Thymus (tissue), 11 donors: ENCODE measurements around the gene HIC1. TPM values are rescaled to one million over a fixed set of nuclear protein-coding genes. Genes with fewer than 3 reads are reported as not detected.
A peak's percentile ranks its signal among the peaks of the same experiment; 100 is the strongest.

Experiments
- DNase-seq, 9 donors: peaks; one replicate each; pipeline ENCODE4 v3.0.0-alpha.2; 2013; ENCODE audit warnings: low spot score in 9 of 9, low read depth in 6 of 9, missing footprints in 1 of 9
- H3K27ac ChIP-seq, 2 donors: one replicate each; pipeline ENCODE4 v1.5.1; 2013; ENCODE audit warnings: control low read depth in 1 of 2, low read depth in 1 of 2, low read length in 1 of 2, mild to moderate bottlenecking in 1 of 2, moderate library complexity in 1 of 2
- H3K27me3 ChIP-seq, 2 donors: one replicate each; pipeline ENCODE4 v1.5.1; 2013; ENCODE audit warnings: low read length in 1 of 2; ENCODE audit not compliant: control insufficient read depth in 2 of 2, insufficient read depth in 1 of 2
- H3K36me3 ChIP-seq, 2 donors: one replicate each; pipeline ENCODE4 v1.5.1; 2013; ENCODE audit warnings: low read length in 1 of 2, mild to moderate bottlenecking in 1 of 2, moderate library complexity in 1 of 2; ENCODE audit not compliant: control insufficient read depth in 2 of 2, insufficient read depth in 2 of 2
- H3K4me1 ChIP-seq, 2 donors: one replicate each; pipeline ENCODE4 v1.5.1; 2013; ENCODE audit warnings: low read length in 2 of 2; ENCODE audit not compliant: control insufficient read depth in 2 of 2, insufficient read depth in 2 of 2
- H3K4me3 ChIP-seq, 2 donors: one replicate each; pipeline ENCODE4 v1.5.1; 2013; ENCODE audit warnings: low read length in 2 of 2, control low read depth in 1 of 2, mild to moderate bottlenecking in 1 of 2
- H3K9me3 ChIP-seq, 2 donors: one replicate each; pipeline ENCODE4 v1.5.1; 2013; ENCODE audit warnings: low read length in 1 of 2, mild to moderate bottlenecking in 1 of 2; ENCODE audit not compliant: control insufficient read depth in 2 of 2, insufficient read depth in 1 of 2
- WGBS: extraction: QIAGEN DNeasy Blood & Tissue Kit; methylation state at CpG from one replicate; pipeline ENCODE4 v1.1.7; 2013; 5-methylcytosine and 5-hydroxymethylcytosine counted together
- polyA plus RNA-seq: library from polyadenylated mRNA; stranded (reverse); fragments of 200-250 nt; gene quantifications from one replicate; pipeline ENCODE4 v1.2.3, GENCODE V29; 2013
- total RNA-seq: library from RNA; stranded (reverse); fragments of 120-200 nt; gene quantifications from one replicate; pipeline ENCODE4 v1.2.4, GENCODE V29; 2013
- donor health status: healthy.

Gene HIC1
- total and polyA plus RNA-seq, 2 donors: 4.2 to 11.8 TPM

DNA sequence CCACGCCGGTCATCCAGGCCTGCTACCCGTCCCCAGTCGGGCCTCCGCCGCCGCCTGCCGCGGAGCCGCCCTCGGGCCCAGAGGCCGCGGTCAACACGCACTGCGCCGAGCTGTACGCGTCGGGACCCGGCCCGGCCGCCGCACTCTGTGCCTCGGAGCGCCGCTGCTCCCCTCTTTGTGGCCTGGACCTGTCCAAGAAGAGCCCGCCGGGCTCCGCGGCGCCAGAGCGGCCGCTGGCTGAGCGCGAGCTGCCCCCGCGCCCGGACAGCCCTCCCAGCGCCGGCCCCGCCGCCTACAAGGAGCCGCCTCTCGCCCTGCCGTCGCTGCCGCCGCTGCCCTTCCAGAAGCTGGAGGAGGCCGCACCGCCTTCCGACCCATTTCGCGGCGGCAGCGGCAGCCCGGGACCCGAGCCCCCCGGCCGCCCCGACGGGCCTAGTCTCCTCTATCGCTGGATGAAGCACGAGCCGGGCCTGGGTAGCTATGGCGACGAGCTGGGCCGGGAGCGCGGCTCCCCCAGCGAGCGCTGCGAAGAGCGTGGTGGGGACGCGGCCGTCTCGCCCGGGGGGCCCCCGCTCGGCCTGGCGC, 2.4 kb downstream of the HIC1 start:
- peaks cover 1 to 14% of the 10 kb centered on the region in 2 donors for H3K9me3 ChIP-seq
- DNase-seq: no peak
- WGBS: 7% methylated on average over 81 of the region's 81 CpGs
- peaks cover 42 to 54% of the 10 kb centered on the region in 2 donors for H3K4me1 ChIP-seq
- H3K4me3 ChIP-seq: peak overlapping the region in 1 of 2 donors; percentile 45
- peaks cover 11 to 18% of the 10 kb centered on the region in 2 donors for H3K36me3 ChIP-seq
- H3K27ac ChIP-seq: peak overlapping the region in 1 of 2 donors; percentile 13
- peaks cover 77 to 90% of the 10 kb centered on the region in 2 donors for H3K27me3 ChIP-seq

DNA sequence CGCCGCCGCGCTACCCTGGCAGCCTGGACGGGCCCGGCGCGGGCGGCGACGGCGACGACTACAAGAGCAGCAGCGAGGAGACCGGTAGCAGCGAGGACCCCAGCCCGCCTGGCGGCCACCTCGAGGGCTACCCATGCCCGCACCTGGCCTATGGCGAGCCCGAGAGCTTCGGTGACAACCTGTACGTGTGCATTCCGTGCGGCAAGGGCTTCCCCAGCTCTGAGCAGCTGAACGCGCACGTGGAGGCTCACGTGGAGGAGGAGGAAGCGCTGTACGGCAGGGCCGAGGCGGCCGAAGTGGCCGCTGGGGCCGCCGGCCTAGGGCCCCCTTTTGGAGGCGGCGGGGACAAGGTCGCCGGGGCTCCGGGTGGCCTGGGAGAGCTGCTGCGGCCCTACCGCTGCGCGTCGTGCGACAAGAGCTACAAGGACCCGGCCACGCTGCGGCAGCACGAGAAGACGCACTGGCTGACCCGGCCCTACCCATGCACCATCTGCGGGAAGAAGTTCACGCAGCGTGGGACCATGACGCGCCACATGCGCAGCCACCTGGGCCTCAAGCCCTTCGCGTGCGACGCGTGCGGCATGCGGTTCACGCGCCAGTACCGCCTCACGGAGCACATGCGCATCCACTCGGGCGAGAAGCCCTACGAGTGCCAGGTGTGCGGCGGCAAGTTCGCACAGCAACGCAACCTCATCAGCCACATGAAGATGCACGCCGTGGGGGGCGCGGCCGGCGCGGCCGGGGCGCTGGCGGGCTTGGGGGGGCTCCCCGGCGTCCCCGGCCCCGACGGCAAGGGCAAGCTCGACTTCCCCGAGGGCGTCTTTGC, 3.1 kb downstream of the HIC1 start:
- Histone ChIP-seq H3K27ac (peak overlapping the region in 1 of 2 donors; percentile 49), H3K4me3 (peak overlapping the region in 1 of 2 donors; percentile 45), H3K27me3 (peaks cover 75 to 88% of the 10 kb centered on the region in 2 donors), H3K4me1 (peaks cover 42 to 53% of the 10 kb centered on the region in 2 donors), H3K36me3 (peaks cover 11 to 23% of the 10 kb centered on the region in 2 donors), H3K9me3 (peaks cover 1 to 14% of the 10 kb centered on the region in 2 donors)
- peak in 1 of 9 donors; percentile 59 for DNase-seq
- 27% methylated on average over 98 of the region's 98 CpGs for WGBS

DNA sequence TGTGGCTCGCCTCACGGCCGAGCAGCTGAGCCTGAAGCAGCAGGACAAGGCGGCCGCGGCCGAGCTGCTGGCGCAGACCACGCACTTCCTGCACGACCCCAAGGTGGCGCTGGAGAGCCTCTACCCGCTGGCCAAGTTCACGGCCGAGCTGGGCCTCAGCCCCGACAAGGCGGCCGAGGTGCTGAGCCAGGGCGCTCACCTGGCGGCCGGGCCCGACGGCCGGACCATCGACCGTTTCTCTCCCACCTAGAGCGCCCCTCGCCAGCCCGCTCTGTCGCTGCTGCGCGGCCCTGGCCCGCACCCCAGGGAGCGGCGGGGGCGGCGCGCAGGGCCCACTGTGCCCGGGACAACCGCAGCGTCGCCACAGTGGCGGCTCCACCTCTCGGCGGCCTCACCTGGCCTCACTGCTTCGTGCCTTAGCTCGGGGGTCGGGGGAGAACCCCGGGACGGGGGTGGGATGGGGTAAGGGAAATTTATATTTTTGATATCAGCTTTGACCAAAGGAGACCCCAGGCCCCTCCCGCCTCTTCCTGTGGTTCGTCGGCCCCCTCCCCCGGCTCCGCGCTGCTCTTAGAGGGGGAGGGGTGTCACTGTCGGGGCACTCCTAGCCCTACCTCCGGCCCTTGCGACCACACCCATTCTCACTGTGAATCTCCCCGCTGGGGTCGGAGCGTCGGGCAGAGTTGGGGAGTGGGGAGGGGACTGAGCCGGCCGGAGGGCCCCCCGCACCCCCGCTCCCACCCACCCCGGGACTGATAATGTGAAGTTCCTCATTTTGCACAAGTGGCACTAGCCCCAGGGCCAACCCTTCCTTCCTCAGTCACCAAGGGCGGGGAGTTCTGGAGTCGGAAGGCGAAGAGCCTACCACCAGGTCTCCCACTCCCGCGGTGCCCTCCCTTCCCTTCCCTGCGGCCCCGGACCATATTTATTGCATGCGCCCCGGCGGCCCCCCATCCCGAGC, 4.0 kb downstream of the HIC1 start:
- peak overlapping the region; percentile 1 to 29 for H3K4me3 ChIP-seq
- peaks cover 1 to 14% of the 10 kb centered on the region in 2 donors for H3K9me3 ChIP-seq
- WGBS: 3% methylated on average over 78 of the region's 78 CpGs
- H3K27ac ChIP-seq: peak overlapping the region in 1 of 2 donors; percentile 69
- H3K27me3 ChIP-seq: peaks cover 66 to 79% of the 10 kb centered on the region in 2 donors
- peak in 2 of 9 donors; percentile 64 to 69 for DNase-seq
- H3K4me1 ChIP-seq: peaks cover 35 to 48% of the 10 kb centered on the region in 2 donors
- peaks cover 19 to 31% of the 10 kb centered on the region in 2 donors for H3K36me3 ChIP-seq

DNA sequence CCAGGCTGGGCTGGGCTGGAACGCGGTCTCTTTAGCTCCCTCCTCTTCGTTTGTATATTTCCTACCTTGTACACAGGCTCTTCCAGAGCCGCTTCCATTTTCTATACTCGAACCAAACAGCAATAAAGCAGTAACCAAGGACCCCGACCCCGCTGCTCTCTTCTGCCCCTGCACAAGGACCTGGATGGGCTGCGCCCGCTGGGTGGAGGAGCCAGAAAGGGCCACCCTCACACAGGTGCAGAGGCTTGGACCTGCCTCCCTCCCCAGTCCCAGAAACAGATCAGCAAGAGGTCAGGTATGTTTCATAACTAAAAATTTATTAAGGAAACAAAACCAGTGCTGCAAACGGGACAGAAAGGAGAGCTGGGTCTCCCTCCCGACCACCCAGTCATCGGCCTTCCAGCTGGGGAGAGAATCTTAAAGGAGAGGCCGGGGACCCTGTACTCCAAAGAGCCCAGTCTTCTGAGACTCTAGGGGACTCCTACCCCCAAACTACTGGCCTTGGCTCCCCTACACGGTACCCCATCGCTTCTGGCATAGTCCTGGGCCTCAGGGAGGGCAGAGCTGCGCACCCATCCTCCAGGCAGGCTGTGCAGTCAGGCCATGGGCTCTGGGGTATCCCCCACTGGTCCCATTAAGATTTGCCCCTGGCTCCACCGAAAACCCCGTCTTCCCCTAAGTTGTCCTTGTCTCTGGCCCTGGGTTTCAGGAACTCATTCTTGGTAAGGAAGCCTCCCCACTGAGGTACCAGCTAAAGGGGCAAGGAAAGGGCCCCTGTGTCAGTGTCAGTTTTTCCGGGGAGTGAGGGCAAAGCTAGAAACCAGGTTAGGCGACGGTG, 4.9 kb downstream of the HIC1 start:
- DNase-seq: no peak
- Histone ChIP-seq H3K9me3 (peaks cover 1 to 14% of the 10 kb centered on the region in 2 donors), H3K4me1 (peaks cover 29 to 48% of the 10 kb centered on the region in 2 donors), H3K36me3 (peaks cover 28 to 37% of the 10 kb centered on the region in 2 donors), H3K4me3 (peak overlapping the region in 1 of 2 donors; percentile 29), H3K27ac (peak overlapping the region in 1 of 2 donors; percentile 51), H3K27me3 (peaks cover 57 to 70% of the 10 kb centered on the region in 2 donors)
- WGBS: 54% methylated on average over 21 of the region's 21 CpGs

DNA sequence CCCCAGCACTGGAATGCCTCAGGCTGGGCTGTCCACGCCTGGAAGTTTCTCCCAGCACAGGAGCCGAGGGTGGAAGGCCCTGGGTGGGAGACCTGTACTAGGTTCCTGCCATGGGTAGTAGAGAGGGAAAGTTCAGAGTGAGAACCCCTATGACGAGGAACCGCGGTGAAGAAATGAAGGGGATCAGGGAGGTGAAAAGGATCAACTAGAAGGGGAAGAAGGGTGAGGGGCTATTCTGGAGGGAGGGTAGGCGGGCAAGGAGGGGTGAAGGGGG, 5.4 kb downstream of the HIC1 start:
- peaks cover 24 to 48% of the 10 kb centered on the region in 2 donors for H3K4me1 ChIP-seq
- no peak for DNase-seq
- 96% methylated on average over 6 of the region's 6 CpGs for WGBS
- peak overlapping the region; percentile 32 to 51 for H3K27ac ChIP-seq
- peaks cover 52 to 64% of the 10 kb centered on the region in 2 donors for H3K27me3 ChIP-seq
- H3K36me3 ChIP-seq: peaks cover 34 to 42% of the 10 kb centered on the region in 2 donors
- H3K9me3 ChIP-seq: peaks cover 1 to 14% of the 10 kb centered on the region in 2 donors
- no peak overlapping the region for H3K4me3 ChIP-seq

DNA sequence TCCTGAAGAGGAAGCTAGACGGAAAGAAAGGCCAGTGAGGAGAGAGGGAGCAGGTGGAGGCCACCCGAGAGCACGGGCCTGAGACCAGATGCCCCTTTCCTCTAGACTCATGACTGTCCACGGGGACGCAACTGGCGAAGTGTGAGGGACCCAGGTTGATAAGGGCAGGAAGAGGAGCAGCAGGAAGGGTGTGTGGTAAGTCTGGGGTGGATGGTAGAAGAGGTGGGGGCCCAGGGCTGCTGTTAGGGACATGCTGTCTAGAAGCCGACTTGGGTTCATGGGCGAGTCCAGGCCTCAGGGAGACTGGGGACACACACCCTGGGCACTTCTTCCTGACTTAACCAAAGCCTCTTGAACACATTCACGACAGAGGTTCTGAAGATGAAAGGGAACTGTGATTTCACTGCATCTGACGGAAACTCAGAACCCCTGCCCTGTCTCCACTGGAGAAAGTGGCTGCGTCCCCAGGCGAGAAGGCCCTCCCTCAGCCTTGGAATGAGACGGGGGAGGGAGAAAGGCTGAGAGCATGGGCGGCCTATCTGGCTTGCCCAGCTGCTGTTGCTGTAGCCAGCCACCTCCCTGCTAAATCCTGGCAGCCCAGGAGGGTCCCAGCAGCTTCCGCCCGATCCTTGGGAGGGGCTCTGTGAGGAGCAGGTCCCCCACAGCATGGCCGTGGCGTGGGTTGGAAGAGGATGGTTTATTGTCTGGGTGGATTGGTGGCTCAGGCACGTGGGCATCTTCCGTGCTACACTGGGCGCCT, 6.0 kb downstream of the HIC1 start:
- peaks cover 21 to 51% of the 10 kb centered on the region in 2 donors for H3K4me1 ChIP-seq
- peaks cover 47 to 59% of the 10 kb centered on the region in 2 donors for H3K27me3 ChIP-seq
- H3K27ac ChIP-seq: peak overlapping the region; percentile 51 to 57
- H3K4me3 ChIP-seq: no peak overlapping the region
- H3K9me3 ChIP-seq: peaks cover 1 to 14% of the 10 kb centered on the region in 2 donors
- H3K36me3 ChIP-seq: peaks cover 39 to 48% of the 10 kb centered on the region in 2 donors
- 92% methylated on average over 21 of the region's 21 CpGs for WGBS
- DNase-seq: no peak

DNA sequence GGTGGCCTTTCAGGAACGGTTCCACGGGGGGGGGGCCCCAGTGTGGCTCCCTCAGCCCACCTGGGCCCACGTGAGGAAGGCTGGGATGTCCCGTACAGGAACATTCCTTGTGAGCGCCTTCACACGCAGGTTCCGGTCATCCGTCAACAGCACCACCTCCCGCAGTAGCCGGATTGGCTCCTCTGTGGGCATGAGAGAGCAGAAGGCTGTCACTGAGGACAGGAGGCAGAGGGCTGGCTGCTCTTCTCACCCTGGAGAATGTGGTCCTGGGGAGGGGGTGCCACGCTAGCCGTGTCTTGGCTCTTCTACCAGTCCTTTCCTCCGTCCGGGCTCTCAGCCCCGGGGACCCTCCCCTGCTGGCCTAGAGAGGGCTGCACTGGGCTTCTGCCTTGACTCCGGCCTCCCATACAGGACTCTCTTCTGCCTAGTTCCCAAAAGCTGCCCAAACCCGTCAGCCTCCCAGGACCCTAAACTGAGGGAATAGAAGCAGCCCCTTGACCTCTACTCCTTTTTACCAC, 6.6 kb downstream of the HIC1 start:
- WGBS: 90% methylated on average over 17 of the region's 17 CpGs
- peak overlapping the region; percentile 51 to 57 for H3K27ac ChIP-seq
- H3K27me3 ChIP-seq: peaks cover 40 to 52% of the 10 kb centered on the region in 2 donors
- peaks cover 45 to 54% of the 10 kb centered on the region in 2 donors for H3K36me3 ChIP-seq
- H3K4me3 ChIP-seq: no peak overlapping the region
- no peak for DNase-seq
- H3K4me1 ChIP-seq: peaks cover 14 to 47% of the 10 kb centered on the region in 2 donors
- H3K9me3 ChIP-seq: peaks cover 1 to 10% of the 10 kb centered on the region in 2 donors
